A172 (cell line): ENCODE data around the gene AGAP5. TPM values are rescaled to one million over a fixed set of nuclear protein-coding genes. Genes with fewer than 3 reads are reported as not detected.
"Not testable (repeated sequence)": the region's sequence is repeated elsewhere in the genome, so short reads cannot be mapped to it uniquely, and the experiment has no call there.

Experiments used
- DNase-seq: peaks from one replicate; pipeline ENCODE4 v3.0.0-alpha.2; 2015; ENCODE audit warnings: low spot score
- total RNA-seq: library from RNA; depleted of rRNA; stranded (reverse); fragments of >200 nt; shearing (Covaris generic); gene quantifications from 2 replicates; pipeline ENCODE4 v1.2.3, GENCODE V29; 2014; rRNA removed

The AGAP5 gene
- 2.2 and 3.2 TPM in 2 replicates for total RNA-seq

DNA sequence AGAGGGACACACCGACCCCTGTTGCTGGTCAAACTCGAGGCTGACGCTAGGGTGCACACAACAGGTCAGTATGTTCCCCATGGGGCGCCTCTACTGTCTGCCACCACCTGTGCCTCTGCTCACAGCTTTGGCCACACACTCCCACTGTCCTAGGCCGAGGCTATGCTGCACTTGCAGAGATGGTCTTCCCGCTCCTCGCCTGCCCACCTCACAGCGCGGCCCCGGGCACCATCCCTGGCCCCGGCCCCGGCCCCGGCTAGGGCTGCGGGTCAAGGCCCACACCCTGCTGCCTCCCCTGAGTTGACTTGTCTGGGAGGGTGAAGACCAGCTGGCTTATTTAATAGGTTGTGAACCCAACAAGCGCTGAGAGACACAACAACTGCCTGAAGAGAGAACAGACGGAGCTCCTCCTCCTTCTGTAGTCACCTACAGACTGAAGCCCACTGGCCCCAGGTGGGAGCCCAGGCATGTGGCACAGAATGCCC, at the start of gene AGAP5:
Gene AGAP5 (minus strand): TSS at position 435 of the 485 bp plus-strand sequence. CDS start 354 bp downstream, at position 81.
- DNase-seq: not testable (repeated sequence)

- no peak for DNase-seq
These were observed 48.8 kb upstream of the AGAP5 start for GRCh38 chr10:73746721-73747120.

GRCh38 chr10:73744664-73744975, 46.7 kb upstream of the AGAP5 start:
- DNase-seq: peak; percentile 53

- DNase-seq: peak; percentile 97
These were observed 46.2 kb upstream of the AGAP5 start, which contains the start of gene SEC24C for GRCh38 chr10:73743905-73744663. Gene SEC24C (plus strand): TSS chr10:73744372. CDS start chr10:73746833, 2,461 bp downstream.

- DNase-seq: no peak
These were observed 45.5 kb upstream of the AGAP5 start for GRCh38 chr10:73743327-73743904.

DNA sequence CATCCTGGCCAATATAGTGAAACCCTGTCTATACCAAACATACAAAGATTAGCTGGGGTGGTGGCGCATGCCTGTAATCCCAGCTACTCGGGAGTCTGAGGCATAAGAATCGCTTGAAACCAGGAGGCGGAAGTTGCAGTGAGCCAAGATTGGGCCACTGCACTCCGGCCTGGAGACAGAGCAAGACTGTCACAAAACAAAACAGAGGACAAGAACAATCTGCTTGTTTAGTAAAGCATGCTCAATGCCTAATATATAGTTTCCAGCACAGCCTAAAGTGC, 44.5 kb upstream of the AGAP5 start:
- DNase-seq: no peak

DNA sequence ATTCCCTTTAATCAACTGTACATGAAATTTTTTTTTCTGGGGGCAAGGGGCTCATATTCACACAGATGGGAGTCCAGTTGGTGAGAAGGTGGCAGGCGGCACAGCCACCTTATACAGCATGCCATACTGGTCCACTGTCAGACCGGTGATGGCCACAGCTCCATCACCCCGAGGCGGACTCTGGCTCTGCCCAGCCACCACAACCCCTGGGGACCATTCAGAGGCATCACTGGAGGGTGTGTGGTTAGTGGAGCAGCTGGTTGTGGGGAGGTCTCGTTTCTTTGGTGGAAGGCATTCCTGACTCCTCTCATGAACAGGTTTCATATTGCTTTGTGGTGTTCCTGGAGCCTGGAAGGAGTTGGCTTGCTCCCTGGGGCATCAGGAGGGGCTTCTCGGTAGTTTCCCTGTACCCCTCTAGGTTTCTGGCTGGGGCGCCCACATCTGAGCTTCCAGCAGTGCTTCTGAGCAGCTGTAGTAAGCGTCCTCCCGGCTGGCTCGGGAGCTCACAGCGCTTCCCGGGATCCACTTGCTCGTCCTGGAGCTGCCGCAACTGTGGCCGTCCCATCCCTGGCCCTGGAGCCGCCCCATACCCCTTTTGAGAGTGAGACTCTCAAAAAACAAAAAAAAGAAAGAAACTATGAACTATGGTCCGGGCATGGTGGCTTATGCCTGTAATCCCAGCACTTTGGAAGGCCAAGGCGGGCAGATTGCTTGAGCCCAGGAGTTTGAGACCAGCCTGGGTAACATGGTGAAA, 42.8 kb upstream of the AGAP5 start:
- not testable (repeated sequence) for DNase-seq

DNA sequence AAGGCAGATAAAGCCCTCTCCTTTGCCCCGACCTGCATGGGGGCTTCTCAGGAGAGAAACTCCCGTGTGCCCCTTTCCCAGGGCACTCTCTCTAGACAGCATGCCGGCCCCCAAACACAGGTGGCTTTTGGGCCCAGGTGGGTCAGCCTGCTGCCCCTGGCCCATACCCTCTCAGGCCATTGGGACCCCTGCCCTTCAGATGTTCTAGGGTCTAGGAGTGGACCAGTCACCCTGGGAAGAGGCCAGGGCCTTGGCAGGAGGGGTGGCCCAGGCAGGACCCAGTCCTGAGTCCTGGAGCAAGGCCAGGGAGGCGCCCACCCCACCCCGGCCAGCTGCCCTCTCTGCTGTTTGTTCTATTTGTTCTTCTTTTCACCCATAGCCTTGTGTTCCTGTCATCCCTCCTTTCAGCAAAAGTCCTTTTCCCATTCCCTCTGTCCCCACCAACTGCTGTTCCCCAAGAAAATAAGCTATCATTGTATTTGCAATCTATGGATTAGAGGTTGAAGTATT, 36.9 kb upstream of the AGAP5 start:
- no peak for DNase-seq

GRCh38 chr10:73734028-73734720, 36.3 kb upstream of the AGAP5 start:
- no peak for DNase-seq

GRCh38 chr10:73732931-73733623, 35.2 kb upstream of the AGAP5 start:
- no peak for DNase-seq

GRCh38 chr10:73732426-73732825, 34.5 kb upstream of the AGAP5 start:
- no peak for DNase-seq

GRCh38 chr10:73731588-73732375, 33.9 kb upstream of the AGAP5 start:
- DNase-seq: no peak

DNA sequence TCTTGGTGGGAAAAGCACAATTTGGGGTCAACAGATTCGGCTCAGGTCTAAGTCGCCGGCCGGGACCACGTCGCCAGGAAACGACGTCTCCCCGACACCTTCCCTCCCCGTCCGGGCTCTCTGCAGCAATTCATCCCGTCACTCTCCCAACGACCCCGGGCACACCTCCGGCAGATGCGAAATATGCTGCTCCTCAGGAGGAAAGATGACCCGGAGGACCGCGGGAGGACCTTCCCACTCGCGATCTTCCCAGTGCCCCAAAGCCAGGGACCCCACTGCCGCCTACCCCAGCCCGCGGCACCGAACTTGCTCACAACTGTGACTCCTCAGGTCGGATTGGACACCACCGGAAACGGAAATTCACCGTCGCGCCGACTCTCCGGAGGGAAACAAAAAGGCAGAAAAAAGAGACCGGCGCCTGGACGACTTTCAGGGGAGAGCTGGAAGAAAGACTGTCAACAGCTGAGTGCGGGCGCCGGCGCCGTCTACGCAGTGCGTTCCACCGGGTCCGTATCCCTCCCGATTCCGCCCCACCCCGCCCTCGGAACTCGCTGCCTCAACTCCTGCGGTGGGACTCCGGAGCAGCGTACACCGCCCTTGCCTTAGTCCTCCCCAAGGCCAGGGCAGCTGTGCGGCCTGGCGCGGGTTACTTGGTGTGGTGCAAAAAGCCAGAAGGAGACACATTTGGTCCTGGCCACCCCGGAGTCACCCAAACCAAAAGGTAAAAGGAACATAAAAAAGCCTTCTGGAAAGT, 32.4 kb upstream of the AGAP5 start:
- DNase-seq: peak; percentile 86

GRCh38 chr10:73729781-73730152, 31.9 kb upstream of the AGAP5 start:
- peak; percentile 38 for DNase-seq

- no peak for DNase-seq
These were observed 25.6 kb upstream of the AGAP5 start for GRCh38 chr10:73723516-73723915.

DNA sequence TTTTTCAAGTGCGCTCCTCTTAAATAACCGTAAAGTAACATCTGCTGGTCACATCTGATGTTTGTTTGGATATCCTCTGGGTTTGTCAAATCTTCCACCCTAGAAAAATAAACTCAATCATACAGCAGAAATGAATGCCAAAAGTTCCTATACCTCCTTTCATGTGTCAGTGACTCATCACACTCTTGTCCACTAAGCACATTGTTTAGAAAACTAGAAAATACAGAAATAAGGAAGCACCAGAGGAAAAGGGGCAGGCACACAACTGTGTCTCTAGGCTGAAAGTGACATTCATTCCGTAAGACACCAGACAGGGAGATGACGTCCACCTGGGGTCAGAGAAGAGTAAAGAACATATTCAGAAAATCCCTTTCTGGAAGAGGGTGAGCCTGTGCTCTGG, 22.7 kb upstream of the AGAP5 start:
- DNase-seq: not testable (repeated sequence)

DNA sequence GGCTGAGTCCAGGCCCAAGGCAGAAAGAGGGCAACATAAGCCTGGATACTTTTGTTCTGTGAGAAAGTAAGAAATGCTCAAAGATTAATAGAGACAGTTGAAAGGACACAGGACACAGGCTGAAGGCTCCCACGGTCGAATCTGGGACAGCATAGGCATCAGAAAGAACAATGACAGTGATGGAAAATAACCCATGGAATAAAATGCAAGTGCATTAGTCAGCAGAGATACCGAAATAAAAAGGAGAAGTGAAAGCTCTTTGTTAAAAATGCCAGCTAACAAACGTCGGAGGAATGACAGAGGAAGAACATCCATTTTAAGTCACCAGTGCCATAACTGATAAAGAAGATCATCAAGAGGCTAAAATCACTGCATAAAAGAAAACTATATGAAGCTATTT, 19.6 kb upstream of the AGAP5 start:
- no peak for DNase-seq

DNA sequence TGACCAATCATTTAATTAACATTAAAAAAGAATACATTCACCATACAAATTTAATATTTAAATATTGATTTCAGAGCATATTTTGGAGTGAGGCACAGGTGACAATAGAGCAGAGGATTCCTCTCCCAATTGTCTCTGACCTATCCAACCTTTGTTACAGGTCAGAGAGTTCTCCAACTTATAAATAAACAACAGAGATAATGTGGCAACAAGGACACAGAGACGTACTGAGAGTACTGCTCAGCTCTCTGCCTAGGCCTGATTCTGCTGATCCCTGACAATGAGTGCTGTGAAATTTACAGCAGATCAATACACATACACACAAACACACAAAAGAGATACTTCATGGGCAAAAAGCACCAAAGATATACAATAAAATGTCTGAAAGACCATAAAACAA, 18.3 kb upstream of the AGAP5 start:
- no peak for DNase-seq

GRCh38 chr10:73715179-73716156, 17.6 kb upstream of the AGAP5 start:
- not testable (repeated sequence) for DNase-seq
